HG02642 (cell line): ENCODE measurements around the gene KRT80.

Experiments
- ATAC-seq: cut with Tn5 transposase; IDR thresholded peaks from one replicate; pipeline ENCODE4 v1.9.1; 2021; ENCODE audit warnings: mild to moderate bottlenecking; ENCODE audit not compliant: unreplicated experiment, poor library complexity

KRT80 gene

DNA sequence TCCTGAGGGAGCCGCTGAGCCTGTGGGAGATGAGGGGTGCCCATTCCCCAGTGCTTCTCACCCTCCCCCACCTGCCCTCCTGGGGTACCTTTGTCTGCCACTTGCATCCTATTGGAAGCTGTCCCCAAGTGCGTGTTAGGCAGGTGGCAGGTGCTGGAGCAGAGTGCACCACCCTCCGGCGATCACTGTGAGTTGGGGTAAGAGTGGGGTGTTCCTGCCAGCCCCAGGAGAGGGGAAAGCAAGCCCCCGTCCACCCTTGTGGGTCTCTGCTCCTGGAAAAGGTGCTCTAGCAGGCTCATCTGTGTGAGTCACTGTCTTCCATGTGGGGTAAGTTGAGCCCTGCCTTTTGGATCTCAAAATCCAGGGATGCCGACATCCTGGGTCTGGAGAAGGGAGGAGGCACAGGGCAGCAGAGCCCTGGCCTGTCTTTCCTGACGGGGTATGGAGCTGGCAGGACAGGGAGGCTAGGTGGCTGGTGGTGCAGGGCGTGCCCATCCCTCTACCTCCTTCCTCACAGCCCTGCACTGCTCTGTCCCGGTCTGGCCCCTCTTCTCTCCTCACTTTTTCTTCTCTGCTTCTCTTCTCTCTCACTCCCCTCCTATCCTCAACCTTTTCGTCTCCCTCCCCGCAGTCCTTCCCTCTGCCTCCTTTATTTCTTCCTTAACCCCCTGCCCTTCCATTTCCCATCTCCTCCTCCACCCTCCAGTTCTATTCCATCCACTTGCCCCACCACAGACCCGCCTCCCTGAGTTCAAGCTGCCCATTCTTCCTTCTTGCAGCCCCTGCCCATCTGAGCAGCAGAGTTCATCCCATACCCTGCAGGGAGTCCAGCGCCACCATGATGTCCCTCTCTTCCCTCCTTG, 21.1 kb upstream of the KRT80 start:
- no peak for ATAC-seq

DNA sequence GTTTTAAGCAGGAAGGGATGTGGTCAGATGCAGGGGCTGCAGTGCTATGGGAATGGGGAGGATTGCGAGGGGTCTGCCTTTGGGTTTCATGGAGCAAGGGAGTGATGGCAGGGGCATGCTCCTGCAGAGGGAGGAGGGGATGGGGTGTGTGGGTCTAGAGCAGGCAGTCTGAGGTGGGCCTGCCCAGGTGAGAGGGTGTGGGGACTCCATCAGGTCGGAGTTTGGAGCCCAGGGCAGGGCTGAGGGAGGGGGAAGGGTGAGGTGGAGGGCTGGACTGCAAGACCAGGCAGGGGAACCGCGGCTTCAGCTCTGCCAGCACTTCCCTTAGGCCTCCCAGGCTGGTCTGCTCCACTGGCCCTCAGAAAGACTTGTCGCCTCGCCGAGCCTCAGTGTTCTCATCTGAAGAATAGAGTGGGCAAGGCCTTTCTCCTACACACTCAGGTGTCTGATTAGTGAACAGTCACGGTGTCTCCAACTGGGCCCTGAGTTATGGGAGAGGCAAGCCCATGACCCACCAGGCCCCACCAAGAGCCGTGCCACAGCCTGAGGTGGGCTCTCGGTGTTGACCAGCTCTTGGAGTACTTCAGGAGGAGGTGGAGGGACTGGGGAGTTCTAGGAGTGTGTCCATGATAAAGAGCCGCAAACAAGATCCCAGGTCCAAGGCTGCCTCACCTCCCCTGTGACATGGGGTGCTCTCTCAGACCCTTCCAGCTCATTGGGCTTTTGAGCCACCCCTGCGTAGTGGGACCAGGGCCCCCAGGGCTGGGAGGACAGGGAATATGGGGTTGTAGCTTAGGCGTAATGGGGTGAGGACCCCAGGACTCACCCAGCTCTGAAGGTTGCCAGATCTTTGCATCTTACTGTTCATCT, 20.1 kb upstream of the KRT80 start:
- ATAC-seq = no peak

GRCh38 chr12:52210925-52211650, 19.3 kb upstream of the KRT80 start:
- no peak for ATAC-seq

DNA sequence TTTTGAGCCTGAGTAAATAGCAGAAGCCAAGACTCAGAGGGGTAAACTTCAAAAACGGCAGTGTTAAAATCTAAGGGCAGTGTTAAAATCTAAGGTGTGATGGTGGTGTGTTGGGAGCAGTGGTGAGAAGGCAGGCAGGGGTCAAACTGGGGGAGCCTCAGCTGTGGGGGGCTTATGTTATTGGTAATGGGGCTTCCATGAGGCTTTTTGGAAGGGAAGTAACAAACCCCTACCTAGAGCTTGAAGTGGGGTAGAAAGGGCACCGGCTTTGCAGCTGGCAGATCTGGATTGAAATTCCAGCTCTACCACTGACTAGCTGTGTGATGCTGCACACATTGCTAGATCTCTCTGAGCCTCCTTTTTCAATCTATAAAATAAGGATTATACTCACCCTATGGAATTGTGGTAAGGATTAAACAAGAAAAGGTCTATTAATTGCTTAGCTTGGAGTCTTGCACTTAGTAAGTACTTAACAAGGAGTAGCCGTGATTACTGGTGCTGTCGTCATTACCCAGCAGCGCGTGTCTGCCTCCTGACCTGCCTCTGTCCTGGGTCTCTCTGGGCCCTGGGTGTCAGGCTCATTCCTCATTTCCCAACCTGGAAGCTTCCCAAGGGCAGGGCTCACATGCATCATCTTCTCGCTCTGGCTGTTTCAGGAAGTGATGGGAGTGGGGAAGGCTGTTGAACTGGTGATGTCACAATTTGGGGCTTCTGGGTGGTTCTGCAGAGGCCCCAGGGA, 18.5 kb upstream of the KRT80 start:
- ATAC-seq = no peak

DNA sequence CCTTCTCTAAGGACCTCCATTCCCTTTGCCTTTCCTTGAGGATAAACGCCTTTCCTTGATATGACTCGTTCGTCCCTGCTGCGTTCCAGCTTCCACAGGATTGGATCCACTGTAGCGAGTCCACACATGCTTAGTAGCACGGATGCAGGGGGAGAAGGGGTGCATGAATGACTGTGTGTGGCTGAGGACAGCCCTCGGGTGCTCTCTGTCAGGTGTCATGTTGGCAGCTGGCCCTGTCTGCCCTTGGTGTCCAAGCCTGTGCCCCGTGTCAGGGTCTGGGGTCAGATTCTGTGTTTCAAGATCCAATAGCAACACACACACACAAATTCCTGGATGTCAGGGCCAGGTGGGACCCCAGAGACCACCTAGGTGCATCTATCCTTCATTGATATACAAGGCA, 17.5 kb upstream of the KRT80 start:
- ATAC-seq = no peak

- no peak for ATAC-seq
Measured at GRCh38 chr12:52208424-52209165, 16.8 kb upstream of the KRT80 start.

DNA sequence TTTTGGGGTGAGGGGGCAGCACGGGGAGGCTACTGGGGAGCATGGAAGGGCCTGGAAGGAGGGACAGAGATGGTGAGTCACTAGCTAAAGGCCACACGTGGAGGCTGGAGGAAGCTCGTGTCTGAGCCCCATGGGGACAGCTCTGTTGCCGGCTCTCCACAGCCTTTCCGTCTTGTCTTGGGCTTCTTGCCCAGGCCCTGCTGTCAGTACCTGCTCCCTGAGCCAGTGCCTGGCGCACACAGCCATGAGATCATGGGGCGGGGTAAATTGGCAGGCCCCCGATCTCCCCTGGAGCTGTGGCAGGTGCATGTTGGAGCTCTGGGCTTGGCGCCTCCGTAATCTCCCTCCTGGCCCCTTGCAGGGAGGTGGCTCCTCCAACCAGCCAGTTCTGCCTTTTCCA, 16.1 kb upstream of the KRT80 start:
- ATAC-seq = no peak

DNA sequence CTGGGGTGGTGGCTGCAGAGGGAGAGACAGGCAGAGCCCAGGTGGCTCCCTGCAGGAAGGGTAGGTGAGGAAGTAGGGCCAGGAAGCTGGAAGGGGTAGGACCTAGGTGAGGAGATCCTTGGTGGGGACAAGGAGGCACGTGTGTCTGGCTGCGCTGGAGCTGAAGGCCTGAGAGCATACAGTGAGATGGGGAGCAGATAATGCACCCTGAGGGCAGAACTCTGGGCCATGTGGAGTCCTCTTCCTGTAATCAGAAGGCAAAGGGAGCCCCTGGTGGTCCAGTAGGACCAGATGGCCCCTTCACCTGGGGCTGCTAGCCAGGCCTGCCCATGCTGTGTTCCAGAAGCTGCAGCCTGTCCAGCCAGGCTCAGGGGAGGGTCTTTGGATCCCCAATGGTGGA, 15.3 kb upstream of the KRT80 start:
- no peak for ATAC-seq

GRCh38 chr12:52206304-52207040, 14.7 kb upstream of the KRT80 start:
- ATAC-seq = no peak

GRCh38 chr12:52205612-52206303, 13.9 kb upstream of the KRT80 start:
- no peak for ATAC-seq

DNA sequence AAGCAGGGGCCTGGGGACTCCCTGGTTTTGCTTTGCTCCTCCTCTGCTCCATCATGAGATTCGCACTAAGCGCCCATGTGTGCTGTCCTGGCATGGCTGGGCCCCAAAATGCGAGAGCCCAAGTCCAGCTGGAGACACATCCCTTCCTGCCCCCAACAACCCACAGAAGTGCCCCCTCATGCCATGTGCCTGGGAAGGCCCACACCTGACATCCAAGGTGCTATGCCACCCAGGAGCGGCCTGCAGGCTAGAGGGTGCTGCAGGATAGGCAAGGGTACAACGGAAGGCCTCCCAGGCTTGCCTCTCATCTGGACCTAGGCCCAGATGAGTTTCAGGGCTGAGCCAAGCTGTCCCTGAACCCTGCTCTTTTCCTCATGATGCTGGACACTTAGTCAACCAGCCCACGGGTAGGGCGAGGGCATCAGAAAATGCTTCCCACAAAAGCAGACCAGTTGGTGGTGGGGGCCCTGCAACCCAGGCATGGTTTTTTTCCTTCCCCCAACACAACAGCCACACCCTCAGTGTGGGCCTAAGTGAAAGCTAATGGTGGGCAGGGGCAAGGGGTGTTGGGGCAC, 13.2 kb upstream of the KRT80 start:
- ATAC-seq = no peak

DNA sequence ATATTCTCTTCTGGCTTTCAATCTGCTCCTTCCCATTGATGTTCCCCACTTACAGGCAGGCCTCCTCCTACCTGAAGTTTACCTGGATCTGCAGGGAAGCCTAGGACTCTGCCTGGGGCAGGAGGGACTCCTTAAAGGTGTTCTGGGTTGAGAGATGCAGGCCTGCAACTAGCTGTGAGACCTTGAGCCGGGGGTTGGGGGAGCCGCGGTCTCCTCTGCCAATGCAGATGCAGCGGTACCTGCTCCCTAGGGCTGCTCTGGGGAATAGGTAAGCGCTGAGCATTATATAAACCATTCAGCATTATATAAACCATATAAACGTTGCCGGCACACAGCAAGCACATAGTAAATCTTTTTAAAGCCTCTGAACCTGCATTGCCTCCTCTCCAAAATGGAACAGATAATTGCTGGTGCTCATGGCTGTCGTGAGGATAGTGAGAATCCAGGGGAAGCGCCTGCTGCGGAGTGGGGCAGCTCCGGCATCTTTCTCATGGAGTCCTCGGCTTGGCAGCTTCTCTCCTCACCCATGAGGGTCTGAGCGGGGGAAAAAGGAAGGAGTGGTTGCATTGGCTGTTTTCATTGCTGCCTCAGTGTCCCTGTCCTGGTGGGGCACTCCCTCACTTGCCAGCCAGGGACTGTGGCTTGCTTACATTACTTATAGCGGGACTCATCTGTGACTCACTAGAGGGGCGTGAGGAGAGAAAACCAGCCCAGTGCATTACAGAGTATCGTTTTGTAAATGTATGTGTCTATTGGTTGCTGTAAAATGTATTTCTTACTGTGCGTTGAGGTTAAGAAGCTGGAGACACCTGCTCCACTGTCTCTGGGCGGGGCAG, 12.5 kb upstream of the KRT80 start:
- no peak for ATAC-seq

GRCh38 chr12:52203079-52203921, 11.5 kb upstream of the KRT80 start:
- no peak for ATAC-seq

GRCh38 chr12:52202361-52203078, 10.7 kb upstream of the KRT80 start:
- ATAC-seq = no peak

- ATAC-seq = no peak
Measured at GRCh38 chr12:52201451-52201839, 9.6 kb upstream of the KRT80 start.
